ENCODE measurements around the gene EGFL7.

The EGFL7 gene

DNA sequence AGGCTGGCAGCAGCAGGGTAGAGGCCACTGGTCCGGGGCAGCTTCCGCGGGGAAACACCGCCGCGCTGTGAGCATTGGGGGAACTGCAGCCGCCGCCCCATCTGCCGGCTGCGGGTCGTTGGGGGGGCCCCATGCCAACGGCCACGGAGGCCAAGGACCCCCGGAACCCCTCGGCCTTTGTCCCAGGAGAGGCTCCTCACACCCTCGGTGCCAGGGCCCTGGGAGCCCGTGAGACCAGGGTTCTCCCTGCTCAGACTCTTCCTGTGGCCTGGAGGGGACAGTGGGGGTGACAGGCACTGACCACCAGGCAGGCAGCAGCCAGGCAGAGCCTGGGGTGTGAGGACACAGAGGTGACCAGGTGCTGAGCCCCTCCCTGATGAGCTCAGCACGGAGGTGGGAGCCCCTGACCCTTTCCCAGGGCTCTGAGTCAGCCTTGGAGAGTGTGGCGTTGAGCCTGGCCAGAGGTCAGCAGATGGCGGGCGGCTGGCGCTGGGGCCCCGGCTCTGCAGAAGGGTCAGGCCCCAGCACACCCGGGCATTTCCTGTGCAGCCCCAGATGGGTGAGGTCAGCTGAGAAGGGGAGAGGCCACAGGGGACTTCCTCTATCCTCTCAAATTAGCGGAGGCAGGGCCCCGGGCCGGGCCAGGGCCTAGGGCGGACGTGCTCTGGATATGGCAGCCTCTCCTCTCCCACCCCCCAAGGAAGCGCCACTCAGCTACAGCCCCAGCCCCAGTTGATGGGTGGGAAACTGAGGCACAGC lies 17.9 kb upstream of the EGFL7 start:
- TF ChIP-seq, protein P1, sequence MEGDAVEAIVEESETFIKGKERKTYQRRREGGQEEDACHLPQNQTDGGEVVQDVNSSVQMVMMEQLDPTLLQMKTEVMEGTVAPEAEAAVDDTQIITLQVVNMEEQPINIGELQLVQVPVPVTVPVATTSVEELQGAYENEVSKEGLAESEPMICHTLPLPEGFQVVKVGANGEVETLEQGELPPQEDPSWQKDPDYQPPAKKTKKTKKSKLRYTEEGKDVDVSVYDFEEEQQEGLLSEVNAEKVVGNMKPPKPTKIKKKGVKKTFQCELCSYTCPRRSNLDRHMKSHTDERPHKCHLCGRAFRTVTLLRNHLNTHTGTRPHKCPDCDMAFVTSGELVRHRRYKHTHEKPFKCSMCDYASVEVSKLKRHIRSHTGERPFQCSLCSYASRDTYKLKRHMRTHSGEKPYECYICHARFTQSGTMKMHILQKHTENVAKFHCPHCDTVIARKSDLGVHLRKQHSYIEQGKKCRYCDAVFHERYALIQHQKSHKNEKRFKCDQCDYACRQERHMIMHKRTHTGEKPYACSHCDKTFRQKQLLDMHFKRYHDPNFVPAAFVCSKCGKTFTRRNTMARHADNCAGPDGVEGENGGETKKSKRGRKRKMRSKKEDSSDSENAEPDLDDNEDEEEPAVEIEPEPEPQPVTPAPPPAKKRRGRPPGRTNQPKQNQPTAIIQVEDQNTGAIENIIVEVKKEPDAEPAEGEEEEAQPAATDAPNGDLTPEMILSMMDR (IDR thresholded peaks at IDR 0.05): peak; percentile 98

- TF ChIP-seq, protein P1 (IDR thresholded peaks at IDR 0.05): no peak
Observed at GRCh38 chr9:136645352-136645902, 17.3 kb upstream of the EGFL7 start.

DNA sequence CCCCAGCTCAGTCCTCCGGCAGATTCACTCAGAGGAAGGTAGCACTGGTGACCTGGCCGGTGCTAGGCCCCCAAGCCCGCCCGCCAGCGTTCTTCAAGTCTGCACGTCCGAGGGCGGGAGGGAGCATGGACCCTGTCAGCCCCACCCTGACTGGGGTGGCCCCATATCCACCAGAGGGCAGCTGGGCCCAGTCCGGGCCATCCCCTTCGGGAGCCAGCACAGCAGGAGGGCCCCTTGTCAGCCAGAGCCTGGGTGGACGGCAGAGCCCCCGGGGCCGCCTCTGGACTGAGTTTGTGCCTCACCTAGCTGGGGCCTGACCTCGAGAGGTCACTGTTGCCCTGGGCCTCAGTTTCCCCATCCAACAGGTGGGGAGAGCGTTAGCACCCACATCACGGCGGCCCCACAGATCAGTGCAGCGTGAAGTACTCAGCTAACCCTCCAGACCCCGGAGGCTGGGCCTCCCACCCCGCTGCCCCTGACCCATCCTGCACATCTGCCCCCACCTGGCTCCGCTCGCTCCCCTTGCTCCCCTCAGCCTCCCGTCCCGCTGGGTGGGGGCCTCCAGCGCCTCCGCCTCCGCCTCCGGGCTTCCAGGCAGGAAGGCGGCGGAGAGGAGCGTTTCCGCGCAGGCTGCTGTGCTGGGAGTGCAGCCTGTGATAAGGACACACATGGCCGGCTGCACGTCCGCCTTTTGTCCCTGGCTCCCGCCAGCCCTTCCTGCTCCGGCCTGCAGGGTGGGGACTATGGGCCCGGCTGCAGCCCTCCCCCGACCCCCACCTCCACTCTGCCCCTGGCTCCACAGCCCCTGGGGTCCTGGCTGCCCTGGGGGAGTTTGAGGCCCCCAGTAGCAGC lies 16.6 kb upstream of the EGFL7 start:
- TF ChIP-seq, protein P1 (IDR thresholded peaks at IDR 0.05): no peak

DNA sequence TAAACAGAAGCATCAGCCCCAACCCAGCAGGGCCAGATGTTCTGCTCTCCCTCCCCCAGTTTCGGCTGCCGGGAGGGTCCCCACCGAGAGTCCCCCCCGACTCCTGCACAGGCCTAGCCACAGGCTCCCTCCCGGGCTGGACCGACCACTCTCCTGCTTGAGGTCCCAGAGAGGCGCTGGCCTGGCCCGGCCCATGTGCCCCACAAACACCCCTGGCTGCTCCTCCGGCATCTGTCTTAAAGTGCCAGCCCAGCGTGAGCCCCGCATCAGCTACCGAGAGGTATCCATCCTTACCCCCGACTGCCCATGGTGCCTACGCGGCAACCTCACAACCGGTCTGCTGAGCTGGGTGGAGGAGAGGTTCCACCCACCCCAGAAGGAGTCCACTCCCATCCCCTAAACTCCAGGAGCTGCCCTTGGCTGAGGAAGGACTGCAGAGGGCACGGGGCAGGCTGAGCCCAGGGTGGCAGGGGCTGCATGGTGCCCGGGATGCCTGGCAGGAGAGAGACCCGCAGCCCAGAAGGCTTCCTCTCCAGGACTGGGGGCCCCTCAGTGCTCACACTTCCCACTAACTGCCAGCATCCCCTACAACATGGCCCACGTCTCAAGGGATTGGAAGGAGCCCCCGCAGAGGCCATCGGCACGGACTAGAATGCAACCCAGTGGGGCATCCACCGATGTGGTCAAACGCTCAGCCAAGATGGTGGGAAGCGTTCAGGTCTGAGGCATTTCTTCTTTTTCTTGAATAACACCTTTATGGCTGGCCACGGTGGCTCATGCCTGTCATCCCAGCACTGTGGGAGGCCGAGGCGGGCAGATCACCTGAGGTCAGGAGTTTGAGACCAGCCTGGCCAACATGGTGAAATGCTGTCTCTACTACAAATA lies 15.6 kb upstream of the EGFL7 start:
- TF ChIP-seq, protein P1 (IDR thresholded peaks at IDR 0.05): no peak

DNA sequence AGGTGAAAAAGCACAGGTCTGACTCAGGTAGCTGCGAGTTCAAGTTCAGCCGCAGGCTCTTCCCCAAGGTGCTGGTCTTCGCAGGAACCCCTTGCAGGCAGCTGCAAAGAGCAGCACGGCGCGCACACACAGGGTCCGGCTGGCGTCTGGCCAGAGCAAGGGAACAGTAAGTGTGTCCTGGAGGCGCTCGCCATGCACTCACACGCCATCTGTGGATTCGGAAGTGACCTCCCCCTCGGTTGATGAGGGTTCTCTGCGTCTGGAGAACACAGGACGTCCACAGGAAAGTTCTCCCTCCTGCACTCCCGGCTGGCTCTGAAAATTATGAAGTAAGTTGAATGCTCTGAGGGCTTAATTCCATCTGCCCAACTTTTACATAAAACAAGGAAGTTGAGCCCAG lies 14.0 kb upstream of the EGFL7 start:
- TF ChIP-seq, protein P1 (IDR thresholded peaks at IDR 0.05): no peak

DNA sequence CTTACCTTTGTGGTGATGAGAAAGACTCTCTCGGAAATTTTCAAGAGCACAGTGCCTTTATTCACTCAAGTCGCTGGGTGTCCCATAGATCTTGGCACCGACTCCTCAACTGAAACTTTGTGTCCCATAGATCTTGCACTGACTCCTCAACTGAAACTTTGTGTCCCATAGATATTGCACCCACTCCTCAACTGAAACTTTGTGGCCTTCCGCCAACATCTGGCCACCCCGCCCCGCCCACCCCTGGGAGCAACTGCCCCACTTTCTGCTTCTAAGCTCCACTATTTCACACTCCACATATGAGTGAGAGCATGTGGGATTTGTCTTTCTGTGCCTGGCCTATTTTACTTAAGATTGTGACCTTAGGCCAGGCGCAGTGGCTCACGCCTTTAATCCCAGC lies 12.7 kb upstream of the EGFL7 start:
- TF ChIP-seq, protein P1 (IDR thresholded peaks at IDR 0.05): no peak

DNA sequence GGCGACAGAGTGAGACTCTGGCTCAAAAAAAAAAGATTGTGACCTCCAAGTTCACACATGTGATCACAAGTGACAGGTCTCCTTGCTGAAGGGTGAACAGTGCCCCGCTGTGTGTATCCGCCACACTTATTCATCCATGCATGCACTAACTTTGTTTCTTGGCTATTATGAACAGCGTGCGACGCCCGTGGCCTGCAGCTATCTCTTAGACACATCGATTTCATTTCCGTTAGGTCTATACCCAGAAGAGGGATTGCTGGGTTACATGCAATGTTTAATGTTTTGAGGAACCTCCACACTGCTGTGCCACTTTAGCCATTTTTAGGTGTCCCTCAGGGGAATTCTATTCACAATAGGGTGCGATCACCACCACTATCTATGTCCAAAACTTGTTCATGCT lies 12.1 kb upstream of the EGFL7 start:
- TF ChIP-seq, protein P1 (IDR thresholded peaks at IDR 0.05): no peak
